Neural cell (in vitro differentiated cells): Measurements from ENCODE around the gene EYS. TPM values are rescaled to one million over a fixed set of nuclear protein-coding genes. Genes with fewer than 3 reads are reported as not detected.

Experiments
- H2AFZ ChIP-seq: fragments of 200-600, 300-800 bp; sonication (generic), shearing (Covaris generic); 2 replicates; pipeline ENCODE4 v1.6.0; 2014; ENCODE audit warnings: low read depth, mild to moderate bottlenecking, antibody characterized with exemption, low read length, moderate library complexity
- H3F3A ChIP-seq: fragments of 200-600 bp; shearing (Covaris generic); 2 replicates; pipeline ENCODE4 v1.6.1; 2016; ENCODE audit warnings: mild to moderate bottlenecking, moderate library complexity, mixed read lengths, antibody characterized with exemption, low read length; ENCODE audit not compliant: insufficient read depth, poor library complexity, severe bottlenecking
- H3K27ac ChIP-seq: fragments of 200-600, 300-800 bp; sonication (generic), shearing (Covaris generic); 2 replicates; pipeline ENCODE4 v1.5.1; 2014; ENCODE audit warnings: mild to moderate bottlenecking, low read length, moderate library complexity
- H3K27me3 ChIP-seq: fragments of 300-800, 200-600 bp; sonication (generic), shearing (Covaris generic); 2 replicates; pipeline ENCODE4 v1.6.0; 2014; ENCODE audit warnings: mild to moderate bottlenecking, low read depth, low read length, moderate library complexity; ENCODE audit not compliant: insufficient read depth
- H3K36me3 ChIP-seq: fragments of 300-800, 200-600 bp; sonication (generic), shearing (Covaris generic); 2 replicates; pipeline ENCODE4 v1.5.1; 2014; ENCODE audit warnings: mild to moderate bottlenecking, antibody characterized with exemption, low read length, moderate library complexity; ENCODE audit not compliant: insufficient read depth
- H3K4me2 ChIP-seq: fragments of 300-800, 200-600 bp; sonication (generic), shearing (Covaris generic); 2 replicates; pipeline ENCODE4 v1.6.0; 2014; ENCODE audit warnings: mild to moderate bottlenecking, low read length
- H3K4me3 ChIP-seq: fragments of 300-800, 200-600 bp; sonication (generic), shearing (Covaris generic); 2 replicates; pipeline ENCODE4 v1.5.1; 2014; ENCODE audit warnings: mild to moderate bottlenecking, low read length, moderate library complexity
- H3K79me2 ChIP-seq: fragments of 200-600 bp; shearing (Covaris generic); replicated peaks from 2 replicates; pipeline ENCODE4 v1.6.0; 2014; ENCODE audit warnings: mild to moderate bottlenecking, low read length, moderate library complexity; ENCODE audit not compliant: insufficient read depth
- H3K9ac ChIP-seq: fragments of 300-800, 200-600 bp; sonication (generic), shearing (Covaris generic); 2 replicates; pipeline ENCODE4 v1.6.1; 2016; ENCODE audit warnings: mild to moderate bottlenecking, low read length, mixed read lengths
- H3K9me2 ChIP-seq: fragments of 200-600 bp; shearing (Covaris generic); 2 replicates; pipeline ENCODE4 v1.6.1; 2016; ENCODE audit warnings: mild to moderate bottlenecking, low read length, mixed read lengths; ENCODE audit not compliant: insufficient read depth
- H3K9me3 ChIP-seq: fragments of 200-600, 300-800 bp; sonication (generic), shearing (Covaris generic); 2 replicates; pipeline ENCODE4 v1.6.1; 2016; ENCODE audit warnings: mild to moderate bottlenecking, mixed run types, low read length, moderate library complexity, mixed read lengths
- H4K20me1 ChIP-seq: fragments of 200-600 bp; shearing (Covaris generic); 2 replicates; pipeline ENCODE4 v1.6.1; 2016; ENCODE audit warnings: mild to moderate bottlenecking, mixed run types; ENCODE audit not compliant: insufficient read depth
- CTCF ChIP-seq: fragments of 450-650 bp; IDR thresholded peaks from 2 replicates; pipeline ENCODE4 v1.5.1; 2014; ENCODE audit warnings: antibody characterized with exemption, mild to moderate bottlenecking, moderate library complexity; ENCODE audit not compliant: poor library complexity, severe bottlenecking
- EP300 ChIP-seq: fragments of 450-650 bp; conservative IDR thresholded peaks from 2 replicates; pipeline ENCODE4 v1.6.1; 2014; ENCODE audit warnings: antibody characterized with exemption, mild to moderate bottlenecking, moderate library complexity; ENCODE audit not compliant: poor library complexity, severe bottlenecking
- EZH2 ChIP-seq: fragments of 200-600, 300-800 bp; shearing (Covaris generic), sonication (generic); IDR thresholded peaks from 2 replicates; pipeline ENCODE4 v1.6.1; 2014; ENCODE audit warnings: antibody characterized with exemption, low read length, borderline replicate concordance, mild to moderate bottlenecking; ENCODE audit not compliant: insufficient read depth, poor library complexity, severe bottlenecking
- MXI1 ChIP-seq: fragments of 450-650 bp; conservative IDR thresholded peaks from 2 replicates; pipeline ENCODE4 v1.6.1; 2014; ENCODE audit warnings: antibody characterized with exemption, mild to moderate bottlenecking; ENCODE audit not compliant: poor library complexity, severe bottlenecking
- POLR2AphosphoS5 ChIP-seq: IDR thresholded peaks from 2 replicates; pipeline ENCODE4 v1.6.1; 2012
- RAD21 ChIP-seq: fragments of 450-650 bp; conservative IDR thresholded peaks from 2 replicates; pipeline ENCODE4 v1.6.1; 2014; ENCODE audit warnings: antibody characterized with exemption, mild to moderate bottlenecking, moderate library complexity
- REST ChIP-seq: IDR thresholded peaks from 2 replicates; pipeline ENCODE4 v1.6.1; 2012; ENCODE audit warnings: borderline replicate concordance
- SMC3 ChIP-seq: fragments of 450-650 bp; conservative IDR thresholded peaks from 2 replicates; pipeline ENCODE4 v1.6.1; 2014; ENCODE audit warnings: antibody characterized with exemption, mild to moderate bottlenecking, moderate library complexity; ENCODE audit not compliant: poor library complexity
- TAF1 ChIP-seq: IDR thresholded peaks from 2 replicates; pipeline ENCODE4 v1.6.1; 2012; ENCODE audit warnings: low read depth
- polyA plus RNA-seq: library from polyadenylated mRNA; depleted of rRNA; stranded (reverse); fragments of >200 nt; gene quantifications from 2 replicates; pipeline ENCODE4 v1.2.3, GENCODE V29; 2014

Gene EYS
- polyA plus RNA-seq, 1 donor from 2014 or later: 0.38 TPM

- no peaks in the 10 kb centered on the region for H3K36me3 ChIP-seq
- no peaks in the 10 kb centered on the region for H3K27me3 ChIP-seq
- H3K9ac ChIP-seq: no peak overlapping the region
- TF ChIP-seq RAD21: no peak
- no peak for TF ChIP-seq EZH2
- no peaks in the 10 kb centered on the region for H3K79me2 ChIP-seq
- no peaks in the 10 kb centered on the region for H3K9me3 ChIP-seq
- H3F3A ChIP-seq: no peaks in the 10 kb centered on the region
- H3K27ac ChIP-seq: no peak overlapping the region
- no peaks in the 10 kb centered on the region for H4K20me1 ChIP-seq
- H3K4me3 ChIP-seq: no peak overlapping the region
- H3K9me2 ChIP-seq: no peaks in the 10 kb centered on the region
- no peak overlapping the region for H3K4me2 ChIP-seq
- H2AFZ ChIP-seq: no peak overlapping the region
These were observed 237.4 kb downstream of the EYS start for GRCh38 chr6:65469650-65470049.

GRCh38 chr6:65468307-65468706, 238.7 kb downstream of the EYS start:
- Histone ChIP-seq H3K4me3 (no peak overlapping the region), H2AFZ (no peak overlapping the region), H3K79me2 (no peaks in the 10 kb centered on the region), H3K27me3 (no peaks in the 10 kb centered on the region), H4K20me1 (no peaks in the 10 kb centered on the region), H3K9me3 (no peaks in the 10 kb centered on the region), H3K4me2 (no peak overlapping the region), H3F3A (no peaks in the 10 kb centered on the region), H3K36me3 (no peaks in the 10 kb centered on the region), H3K9me2 (no peaks in the 10 kb centered on the region), H3K27ac (no peak overlapping the region), H3K9ac (no peak overlapping the region)
- TF ChIP-seq SMC3: no peak
- no peak for TF ChIP-seq TAF1
- TF ChIP-seq EP300: no peak
- no peak for TF ChIP-seq REST
- no peak for TF ChIP-seq RAD21
- no peak for TF ChIP-seq POLR2AphosphoS5
- TF ChIP-seq EZH2: no peak
- no peak for TF ChIP-seq CTCF
- no peak for TF ChIP-seq MXI1

- H3K9ac ChIP-seq: no peak overlapping the region
- H3K4me2 ChIP-seq: no peak overlapping the region
- no peak overlapping the region for H3K27ac ChIP-seq
- no peak overlapping the region for H2AFZ ChIP-seq
- H3K9me2 ChIP-seq: no peaks in the 10 kb centered on the region
- H3K4me3 ChIP-seq: no peak overlapping the region
- no peaks in the 10 kb centered on the region for H3F3A ChIP-seq
- no peaks in the 10 kb centered on the region for H3K27me3 ChIP-seq
- TF ChIP-seq MXI1 (no peak), POLR2AphosphoS5 (no peak), RAD21 (no peak), EP300 (no peak), EZH2 (no peak)
- no peaks in the 10 kb centered on the region for H3K9me3 ChIP-seq
- no peaks in the 10 kb centered on the region for H4K20me1 ChIP-seq
- no peaks in the 10 kb centered on the region for H3K36me3 ChIP-seq
- no peaks in the 10 kb centered on the region for H3K79me2 ChIP-seq
These were observed 245.9 kb downstream of the EYS start for GRCh38 chr6:65461121-65461520.
